Thoracic aorta (tissue), 2 donors: ENCODE measurements around the gene HOXA10. TPM values are rescaled to one million over a fixed set of nuclear protein-coding genes. Genes with fewer than 3 reads are reported as not detected.

ENCODE experiments used
- ATAC-seq: fragments of 150-250 bp; one replicate; pipeline ENCODE4 v1.8.0; 2017; ENCODE audit warnings: low read depth; ENCODE audit not compliant: insufficient number of reproducible peaks, low FRiP score
- DNase-seq: peaks from one replicate; pipeline ENCODE4 v3.0.0-alpha.2; 2020; ENCODE audit warnings: low spot score
- H3K27ac ChIP-seq, 2 donors: fragments of 200-600 bp; sonication (generic); 1 replicate in 1 of 2; 2 replicates in 1 of 2; pipeline ENCODE4 v1.5.1; 2016; ENCODE audit warnings: mild to moderate bottlenecking in 2 of 2, moderate library complexity in 2 of 2
- H3K27me3 ChIP-seq: fragments of 200-600 bp; sonication (generic); replicated peaks from 2 replicates; pipeline ENCODE4 v1.6.0; 2016; ENCODE audit warnings: mild to moderate bottlenecking; ENCODE audit not compliant: insufficient read depth
- H3K36me3 ChIP-seq: fragments of 200-600 bp; sonication (generic); one replicate; pipeline ENCODE4 v1.5.1; 2016
- H3K4me1 ChIP-seq, 2 donors: fragments of 200-600 bp; sonication (generic); 1 replicate in 1 of 2; 2 replicates in 1 of 2; pipeline versions ENCODE4 v1.5.1 to v1.6.0; 2016; ENCODE audit warnings: low read depth in 2 of 2, mild to moderate bottlenecking in 1 of 2; ENCODE audit not compliant: control insufficient read depth in 1 of 2
- H3K4me3 ChIP-seq: fragments of 200-600 bp; sonication (generic); 2 replicates; pipeline ENCODE4 v1.5.1; 2016; ENCODE audit warnings: mild to moderate bottlenecking
- H3K9me3 ChIP-seq: fragments of 200-600 bp; sonication (generic); 2 replicates; pipeline ENCODE4 v1.5.1; 2016
- CTCF ChIP-seq: fragments of 200-600 bp; sonication (generic); IDR thresholded peaks from one replicate; pipeline ENCODE4 v1.5.1; 2019; ENCODE audit warnings: antibody characterized with exemption
- total RNA-seq, 2 donors: library from RNA; depleted of rRNA; stranded (reverse); fragments of >200 nt; gene quantifications; one replicate each; pipeline versions ENCODE4 v1.1.0 to v1.2.3, GENCODE V29; 2016

The HOXA10 gene
- total RNA-seq, 2 donors from 2014 or later, result 0.81 TPM; not detected in 1

GRCh38 chr7:27203365-27203953 is 29.3 kb upstream of the HOXA10 start:
- no peak for TF ChIP-seq CTCF
- Histone ChIP-seq H3K27me3 (peaks cover 66% of the 10 kb centered on the region), H3K4me1 (peaks cover 16 to 41% of the 10 kb centered on the region in 2 donors), H3K36me3 (no peaks in the 10 kb centered on the region), H3K4me3 (no peak overlapping the region), H3K27ac (no peak overlapping the region), H3K9me3 (no peaks in the 10 kb centered on the region)
- ATAC-seq, result no peak
- DNase-seq, result no peak

GRCh38 chr7:27202862-27203134 is 28.7 kb upstream of the HOXA10 start:
- Histone ChIP-seq H3K27me3 (peaks cover 73% of the 10 kb centered on the region), H3K4me3 (no peak overlapping the region), H3K27ac (no peak overlapping the region), H3K36me3 (no peaks in the 10 kb centered on the region), H3K9me3 (no peaks in the 10 kb centered on the region), H3K4me1 (peaks cover 16 to 41% of the 10 kb centered on the region in 2 donors)
- DNase-seq (no peak), ATAC-seq (no peak)
- TF ChIP-seq CTCF, result no peak

- no peak for TF ChIP-seq CTCF
- H3K4me3 ChIP-seq, result no peak overlapping the region
- H3K9me3 ChIP-seq, result no peaks in the 10 kb centered on the region
- no peak overlapping the region for H3K27ac ChIP-seq
- peaks cover 78% of the 10 kb centered on the region for H3K27me3 ChIP-seq
- ATAC-seq (no peak), DNase-seq (no peak)
- H3K4me1 ChIP-seq, result peaks cover 16 to 41% of the 10 kb centered on the region in 2 donors
- no peaks in the 10 kb centered on the region for H3K36me3 ChIP-seq
These were observed 28.1 kb upstream of the HOXA10 start for GRCh38 chr7:27202018-27202861.

- Histone ChIP-seq H3K9me3 (no peaks in the 10 kb centered on the region), H3K4me3 (peak overlapping the region; percentile 61), H3K27me3 (peaks cover 81% of the 10 kb centered on the region), H3K36me3 (no peaks in the 10 kb centered on the region), H3K4me1 (peaks cover 16 to 41% of the 10 kb centered on the region in 2 donors), H3K27ac (no peak overlapping the region)
- ATAC-seq, result no peak
- DNase-seq, result no peak
- no peak for TF ChIP-seq CTCF
These were observed 27.5 kb upstream of the HOXA10 start for GRCh38 chr7:27201580-27202017.

GRCh38 chr7:27200761-27201579 is 26.9 kb upstream of the HOXA10 start:
- DNase-seq (no peak), ATAC-seq (no peak)
- no peaks in the 10 kb centered on the region for H3K9me3 ChIP-seq
- TF ChIP-seq CTCF, result no peak
- H3K4me1 ChIP-seq, result peaks cover 16 to 41% of the 10 kb centered on the region in 2 donors
- peaks cover 79% of the 10 kb centered on the region for H3K27me3 ChIP-seq
- no peaks in the 10 kb centered on the region for H3K36me3 ChIP-seq
- peak overlapping the region; percentile 61 for H3K4me3 ChIP-seq
- H3K27ac ChIP-seq, result no peak overlapping the region
